H1 (cell line): ENCODE results near the gene S100A16. TPM values are rescaled to one million over a fixed set of nuclear protein-coding genes. Genes with fewer than 3 reads are reported as not detected.
A peak's percentile ranks its signal among the peaks of the same experiment; 100 is the strongest.

ENCODE experiments used
- ATF2 ChIP-seq: IDR thresholded peaks from 2 replicates; pipeline ENCODE4 v1.6.1; 2012; ENCODE audit warnings: low read length, inconsistent platforms
- BCL11A ChIP-seq, 2 experiments: IDR thresholded peaks; one replicate each; pipeline ENCODE4 v1.6.1; 2011; ENCODE audit warnings: low read depth in 2 of 2, low read length in 2 of 2, mild to moderate bottlenecking in 2 of 2
- CBX8 ChIP-seq: fragments of 300-800, 300-1000 bp; sonication (generic); IDR thresholded peaks from 2 replicates; pipeline ENCODE4 v1.7.1; 2016; ENCODE audit warnings: low read depth, low read length, borderline replicate concordance
- CREB1 ChIP-seq: IDR thresholded peaks from 2 replicates; pipeline ENCODE4 v1.6.1; 2012; ENCODE audit warnings: inconsistent platforms
- E2F6 ChIP-seq: IDR thresholded peaks from 2 replicates; pipeline ENCODE4 v1.6.1; 2012; ENCODE audit warnings: inconsistent platforms
- EP300 ChIP-seq, 2 experiments: IDR thresholded peaks; 1 replicate in 1 of 2; 2 replicates in 1 of 2; pipeline ENCODE4 v1.6.1; 2011 to 2012; ENCODE audit warnings: low read depth in 2 of 2, low read length in 2 of 2, mild to moderate bottlenecking in 2 of 2, borderline replicate concordance in 1 of 2, inconsistent platforms in 1 of 2, moderate library complexity in 1 of 2
- GABPA ChIP-seq: IDR thresholded peaks from 2 replicates; pipeline ENCODE4 v1.6.1; 2011; ENCODE audit warnings: mild to moderate bottlenecking, low read length, moderate library complexity, borderline replicate concordance; ENCODE audit not compliant: insufficient read depth
- HDAC2 ChIP-seq, 2 experiments: fragments of 300-600 bp in 1 of 2; sonication (generic) in 1 of 2; IDR thresholded peaks; 2 replicates each; pipeline ENCODE4 v1.6.1; 2011 to 2012; ENCODE audit warnings: low read depth in 2 of 2, low read length in 2 of 2, mild to moderate bottlenecking in 2 of 2, moderate library complexity in 2 of 2, borderline replicate concordance in 1 of 2, inconsistent platforms in 1 of 2
- HDAC6 ChIP-seq: IDR thresholded peaks from one replicate; pipeline ENCODE4 v1.7.1; 2012; ENCODE audit warnings: low read depth, mild to moderate bottlenecking, inconsistent platforms, low read length, moderate library complexity
- JUND ChIP-seq: IDR thresholded peaks from 2 replicates; pipeline ENCODE4 v1.6.1; 2011; ENCODE audit warnings: mild to moderate bottlenecking, improper control_type of control experiment, low read length
- KDM4A ChIP-seq: IDR thresholded peaks from one replicate; pipeline ENCODE4 v1.7.1; 2012; ENCODE audit warnings: low read depth, mild to moderate bottlenecking, moderate library complexity, low read length, inconsistent platforms; ENCODE audit not compliant: severe bottlenecking
- POLR2A ChIP-seq, 2 experiments: IDR thresholded peaks; 1 replicate in 1 of 2; 2 replicates in 1 of 2; pipeline ENCODE4 v1.6.1; 2011; ENCODE audit warnings: low read depth in 2 of 2, low read length in 2 of 2, mild to moderate bottlenecking in 2 of 2; ENCODE audit errors: control extremely low read depth in 1 of 2
- RAD21 ChIP-seq, 2 experiments: IDR thresholded peaks in 1 of 2; conservative IDR thresholded peaks in 1 of 2; 2 replicates each; pipeline ENCODE4 v1.6.1; 2011; ENCODE audit warnings: low read depth in 2 of 2, low read length in 2 of 2, improper control_type of control experiment in 1 of 2, inconsistent platforms in 1 of 2, mild to moderate bottlenecking in 1 of 2, moderate library complexity in 1 of 2
- RNF2 ChIP-seq: fragments of 200-900, 300-1000 bp; sonication (generic); IDR thresholded peaks from 2 replicates; pipeline ENCODE4 v1.7.1; 2016; ENCODE audit warnings: borderline replicate concordance, low read depth, mild to moderate bottlenecking, antibody characterized with exemption, low read length; ENCODE audit not compliant: poor library complexity, severe bottlenecking; ENCODE audit errors: missing control alignments
- SIRT6 ChIP-seq: IDR thresholded peaks from one replicate; pipeline ENCODE4 v1.7.1; 2012; ENCODE audit warnings: low read length, inconsistent platforms
- SP4 ChIP-seq: IDR thresholded peaks from 2 replicates; pipeline ENCODE4 v1.6.1; 2012; ENCODE audit warnings: low read length, inconsistent platforms
- polyA plus RNA-seq, 7 experiments: library from polyadenylated mRNA; depleted of rRNA in 3 of 7; stranded (reverse) in 5 of 7; unstranded in 2 of 7; fragments of >200 nt in 5 of 7; fragments of 200-250 nt in 2 of 7; gene quantifications; 1 replicate in 5 of 7; 2 replicates in 1 of 7; 4 replicates in 1 of 7; pipeline versions ENCODE4 v1.2.1 to v1.2.3, GENCODE V29; 2011 to 2013; ENCODE audit warnings: missing spikeins in 2 of 7, mixed read lengths in 2 of 7
- total RNA-seq: library from RNA; stranded (reverse); fragmentation: NEBNext Ultra II Directional; extraction: Animal tissue kit (Norgen Biotek cat#: 25700); gene quantifications from 2 replicates; pipeline ENCODE4 v1.2.1, GENCODE V29; 2021
- TF ChIP-seq, protein P1 (sequence below): IDR thresholded peaks from 2 replicates; pipeline ENCODE4 v1.6.1; 2011; ENCODE audit warnings: low read depth, mild to moderate bottlenecking, low read length; ENCODE audit not compliant: insufficient read depth

S100A16 gene
- total and polyA plus RNA-seq, 2 of the 8 experiments (the other 6 are each of a cell fraction or from before 2014, with no cell fraction given), result 14.9 to 61.4 TPM

DNA sequence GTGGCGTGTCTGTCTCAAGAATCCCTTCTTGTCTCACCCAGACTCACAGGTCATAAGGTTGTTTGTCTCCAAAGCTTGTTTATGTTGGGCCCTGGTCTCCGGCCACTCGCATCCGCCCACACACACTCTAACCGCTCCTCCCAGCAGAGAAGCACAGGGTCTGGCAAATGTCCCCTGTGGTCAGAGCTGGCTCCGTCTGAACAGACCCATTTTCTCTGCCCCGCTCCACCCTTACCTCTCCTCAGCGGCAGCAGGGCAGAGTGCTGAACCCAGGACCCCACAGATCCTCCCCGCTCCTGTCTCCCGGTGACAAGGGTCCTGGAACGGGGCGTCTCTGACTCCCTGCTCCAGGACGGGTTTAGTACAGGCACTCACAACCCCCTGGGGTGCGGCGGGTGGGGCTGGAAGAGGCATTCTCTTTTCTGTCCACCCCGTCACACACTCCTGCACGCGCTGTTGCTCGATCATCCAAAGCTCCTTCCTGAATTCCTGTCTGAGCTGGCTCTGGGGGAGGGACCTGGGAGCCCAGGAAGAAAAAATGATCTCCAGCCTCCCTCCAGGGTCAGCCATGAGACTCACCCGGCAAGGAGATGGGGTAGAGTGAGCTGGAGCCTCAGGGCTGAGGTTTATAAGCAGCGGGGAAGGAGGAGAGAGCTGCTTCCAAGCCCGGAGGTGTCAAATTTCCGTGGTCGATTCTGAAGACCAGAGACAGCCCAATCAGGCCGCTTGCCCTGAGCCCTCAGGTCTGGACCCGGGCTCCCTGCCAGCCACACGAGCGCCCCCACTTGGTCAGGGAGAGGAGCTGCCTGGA is 14.2 kb upstream of the S100A16 start, which contains the start of gene S100A13 (continued):
- TF ChIP-seq GABPA, result no peak
- 0 out of 4 replicates have a peak, but pooled peaks have one; percentile 45 to 62 for TF ChIP-seq HDAC2 (IDR thresholded peaks at IDR 0.05; ENCODE audit: borderline replicate concordance in 1 of 2, low read depth in 2 of 2, low read length in 2 of 2)
- TF ChIP-seq CREB1, result no peak
- no peak for TF ChIP-seq BCL11A (IDR thresholded peaks at IDR 0.05; ENCODE audit: low read depth in 2 of 2, low read length in 2 of 2)
- no peak for TF ChIP-seq SIRT6
- TF ChIP-seq POLR2A (IDR thresholded peaks at IDR 0.05; ENCODE audit: control extremely low read depth in 1 of 2, low read depth in 2 of 2, low read length in 2 of 2), result peak; percentile 94 to 98
- TF ChIP-seq RNF2, result no peak
- peak; percentile 70 for TF ChIP-seq KDM4A
- no peak for TF ChIP-seq SP4
- TF ChIP-seq CBX8, result no peak
- TF ChIP-seq E2F6, result no peak; the same call in 1 of the 2 replicates
- TF ChIP-seq ATF2, result no peak
- TF ChIP-seq, protein P1, sequence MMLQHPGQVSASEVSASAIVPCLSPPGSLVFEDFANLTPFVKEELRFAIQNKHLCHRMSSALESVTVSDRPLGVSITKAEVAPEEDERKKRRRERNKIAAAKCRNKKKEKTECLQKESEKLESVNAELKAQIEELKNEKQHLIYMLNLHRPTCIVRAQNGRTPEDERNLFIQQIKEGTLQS, result no peak
- TF ChIP-seq RAD21 (IDR thresholded peaks at IDR 0.05 in 1 of 2, conservative IDR thresholded peaks at IDR 0.05 in 1 of 2; ENCODE audit: low read depth in 2 of 2, low read length in 2 of 2), result peak; percentile 67 to 78
- TF ChIP-seq EP300 (IDR thresholded peaks at IDR 0.05; ENCODE audit: borderline replicate concordance in 1 of 2, low read depth in 2 of 2, low read length in 2 of 2), result no peak
- TF ChIP-seq JUND, result peak; percentile 57; the same call in 1 of the 2 replicates
- no peak for TF ChIP-seq HDAC6
